Activated T-cell treated with anti-CD3 and anti-CD28 coated beads, Interleukin-2, amount 50 U/mL, for 24 hours (primary cell): ENCODE results near the gene SEC63.
"Not testable (repeated sequence)": the region's sequence is repeated elsewhere in the genome, so short reads cannot be mapped to it uniquely, and the experiment has no call there.

Experiments
- DNase-seq: peaks from one replicate; pipeline ENCODE4 v3.0.0-alpha.2; 2020
- H3K27ac Mint-ChIP-seq: 2 replicates; pipeline ENCODE4 v1.8.0; 2020; ENCODE audit warnings: mild to moderate bottlenecking, mixed read lengths
- H3K27me3 Mint-ChIP-seq: 2 replicates; pipeline ENCODE4 v1.8.0; 2020; ENCODE audit warnings: mixed read lengths
- H3K36me3 Mint-ChIP-seq: 2 replicates; pipeline ENCODE4 v1.8.0; 2020; ENCODE audit warnings: low read depth, mixed read lengths
- H3K4me1 Mint-ChIP-seq: 2 replicates; pipeline ENCODE4 v1.8.0; 2020; ENCODE audit warnings: low read depth, mixed read lengths
- H3K4me3 Mint-ChIP-seq: 2 replicates; pipeline ENCODE4 v1.8.0; 2020; ENCODE audit warnings: mild to moderate bottlenecking, moderate library complexity, mixed read lengths
- H3K9me3 Mint-ChIP-seq: 2 replicates; pipeline ENCODE4 v1.8.0; 2020; ENCODE audit warnings: mixed read lengths

The SEC63 gene, protein sequence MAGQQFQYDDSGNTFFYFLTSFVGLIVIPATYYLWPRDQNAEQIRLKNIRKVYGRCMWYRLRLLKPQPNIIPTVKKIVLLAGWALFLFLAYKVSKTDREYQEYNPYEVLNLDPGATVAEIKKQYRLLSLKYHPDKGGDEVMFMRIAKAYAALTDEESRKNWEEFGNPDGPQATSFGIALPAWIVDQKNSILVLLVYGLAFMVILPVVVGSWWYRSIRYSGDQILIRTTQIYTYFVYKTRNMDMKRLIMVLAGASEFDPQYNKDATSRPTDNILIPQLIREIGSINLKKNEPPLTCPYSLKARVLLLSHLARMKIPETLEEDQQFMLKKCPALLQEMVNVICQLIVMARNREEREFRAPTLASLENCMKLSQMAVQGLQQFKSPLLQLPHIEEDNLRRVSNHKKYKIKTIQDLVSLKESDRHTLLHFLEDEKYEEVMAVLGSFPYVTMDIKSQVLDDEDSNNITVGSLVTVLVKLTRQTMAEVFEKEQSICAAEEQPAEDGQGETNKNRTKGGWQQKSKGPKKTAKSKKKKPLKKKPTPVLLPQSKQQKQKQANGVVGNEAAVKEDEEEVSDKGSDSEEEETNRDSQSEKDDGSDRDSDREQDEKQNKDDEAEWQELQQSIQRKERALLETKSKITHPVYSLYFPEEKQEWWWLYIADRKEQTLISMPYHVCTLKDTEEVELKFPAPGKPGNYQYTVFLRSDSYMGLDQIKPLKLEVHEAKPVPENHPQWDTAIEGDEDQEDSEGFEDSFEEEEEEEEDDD

DNA sequence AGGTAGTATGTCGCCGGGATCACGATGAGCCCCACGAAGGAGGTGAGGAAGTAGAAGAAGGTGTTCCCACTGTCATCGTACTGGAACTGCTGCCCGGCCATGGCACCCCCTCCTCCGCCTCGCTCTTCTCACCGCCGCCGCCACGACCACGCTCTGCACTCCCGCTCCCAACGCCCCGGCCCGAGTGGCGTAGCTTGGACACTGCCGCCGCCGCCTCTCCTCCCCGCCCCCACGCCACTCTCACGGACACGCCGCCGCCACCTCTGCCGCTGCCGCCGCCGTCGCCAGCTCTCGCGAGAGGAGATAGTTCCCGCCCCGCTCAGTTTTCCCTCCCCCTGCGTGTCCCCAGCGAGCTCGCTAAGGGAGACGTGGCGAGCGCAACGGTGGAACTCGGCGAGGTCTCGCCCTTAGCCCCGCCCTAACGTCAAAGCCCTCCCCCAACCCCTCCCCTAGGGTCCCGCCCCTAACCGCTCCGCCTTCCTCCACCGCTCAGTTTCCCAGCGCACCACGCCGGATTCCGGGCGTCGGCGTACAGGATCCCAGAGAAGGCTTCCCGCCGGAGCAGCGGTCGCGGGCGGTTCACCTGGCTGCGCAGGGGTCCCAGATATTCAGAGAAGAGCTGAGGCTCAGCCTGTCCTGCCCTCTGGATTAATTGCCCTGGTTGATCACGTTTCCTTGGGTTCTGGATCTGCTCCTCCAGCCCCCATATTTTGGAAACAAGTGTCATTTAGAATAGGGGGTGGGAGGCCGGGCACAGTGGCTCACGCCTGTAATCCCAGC is at the start of gene SEC63:
SEC63 (minus strand) TSS at position 300 of the 780 bp plus-strand sequence; CDS start at position 101, 199 bp downstream.
- peak within 1 kb of the TSS; percentile 99 for H3K4me3 Mint-ChIP-seq
- no peaks in the 10 kb centered on the region for H3K27me3 Mint-ChIP-seq
- peak within 1 kb of the TSS; percentile 99 for H3K27ac Mint-ChIP-seq
- DNase-seq = peak; percentile 98
- peaks cover 32% of the 10 kb centered on the region for H3K36me3 Mint-ChIP-seq
- H3K9me3 Mint-ChIP-seq = no peaks in the 10 kb centered on the region
- H3K4me1 Mint-ChIP-seq = peaks cover 44% of the 10 kb centered on the region

GRCh38 chr6:108005961-108006360 is 48.0 kb upstream of the SEC63 start:
- no peaks in the 10 kb centered on the region for H3K4me1 Mint-ChIP-seq
- no peak overlapping the region for H3K27ac Mint-ChIP-seq
- no peak overlapping the region for H3K4me3 Mint-ChIP-seq
- DNase-seq = no peak
- peaks cover 3% of the 10 kb centered on the region for H3K27me3 Mint-ChIP-seq
- H3K36me3 Mint-ChIP-seq = peaks cover 5% of the 10 kb centered on the region
- peaks cover 10% of the 10 kb centered on the region for H3K9me3 Mint-ChIP-seq

DNA sequence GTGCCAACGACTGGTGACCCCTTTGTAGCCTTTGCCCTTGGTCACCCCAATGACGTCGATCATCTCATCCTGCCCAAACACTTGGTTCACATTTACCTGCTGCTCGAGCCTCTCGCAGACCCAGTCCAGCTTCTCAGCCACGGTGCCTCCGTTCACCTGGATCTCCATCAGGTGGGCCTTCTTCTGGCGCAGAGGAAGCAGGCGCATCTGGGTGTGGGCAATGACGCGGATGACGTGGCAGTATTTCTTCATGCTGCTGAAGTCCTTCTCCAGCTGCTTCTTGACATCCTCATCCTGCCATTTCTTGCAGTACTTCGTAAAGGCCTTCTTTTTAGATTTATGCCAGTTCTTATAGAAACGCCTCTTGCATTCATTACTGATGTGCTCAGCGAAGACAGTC is 46.9 kb upstream of the SEC63 start:
- Mint-ChIP-seq H3K36me3 (peaks cover 5% of the 10 kb centered on the region), H3K9me3 (peaks cover 10% of the 10 kb centered on the region), H3K4me3 (no peak overlapping the region)

GRCh38 chr6:108002365-108003221 is 44.6 kb upstream of the SEC63 start:
- Mint-ChIP-seq H3K4me1 (no peaks in the 10 kb centered on the region), H3K36me3 (no peaks in the 10 kb centered on the region), H3K4me3 (no peak overlapping the region), H3K27me3 (no peaks in the 10 kb centered on the region), H3K27ac (no peak overlapping the region), H3K9me3 (no peaks in the 10 kb centered on the region)
- DNase-seq = no peak

More for the DNA sequence above, 46.9 kb upstream of the SEC63 start:
- Mint-ChIP-seq H3K27ac (no peak overlapping the region), H3K4me1 (no peaks in the 10 kb centered on the region), H3K27me3 (peaks cover 3% of the 10 kb centered on the region)
- DNase-seq = no peak

DNA sequence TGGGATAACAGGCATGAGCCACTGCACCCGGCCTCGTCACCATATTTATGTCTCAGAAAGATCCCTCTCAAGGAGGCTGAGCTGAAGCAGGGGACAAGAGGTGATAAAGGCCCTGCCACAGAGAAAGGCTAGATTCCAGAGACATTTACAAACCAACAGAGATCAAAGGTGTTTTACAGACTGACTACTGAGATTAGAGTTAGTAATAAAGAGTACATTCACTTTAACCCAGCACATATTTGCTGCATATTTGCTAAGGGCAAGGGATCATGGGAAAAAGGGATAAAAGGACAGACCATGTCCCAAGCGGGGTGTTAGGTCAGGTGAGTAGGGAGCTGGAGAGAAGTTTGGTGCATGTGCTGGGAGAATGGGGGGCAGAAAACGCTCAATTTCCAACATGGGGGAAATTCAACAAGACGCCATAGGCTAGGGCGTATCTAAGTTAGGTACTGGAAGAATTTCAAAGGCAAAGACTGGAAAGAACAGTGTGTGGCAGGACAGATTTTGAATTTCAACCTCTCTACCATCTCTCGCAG is 43.8 kb upstream of the SEC63 start:
- Mint-ChIP-seq H3K4me3 (no peak overlapping the region), H3K27ac (no peak overlapping the region), H3K36me3 (no peaks in the 10 kb centered on the region), H3K27me3 (no peaks in the 10 kb centered on the region), H3K9me3 (no peaks in the 10 kb centered on the region), H3K4me1 (no peaks in the 10 kb centered on the region)
- DNase-seq = no peak

DNA sequence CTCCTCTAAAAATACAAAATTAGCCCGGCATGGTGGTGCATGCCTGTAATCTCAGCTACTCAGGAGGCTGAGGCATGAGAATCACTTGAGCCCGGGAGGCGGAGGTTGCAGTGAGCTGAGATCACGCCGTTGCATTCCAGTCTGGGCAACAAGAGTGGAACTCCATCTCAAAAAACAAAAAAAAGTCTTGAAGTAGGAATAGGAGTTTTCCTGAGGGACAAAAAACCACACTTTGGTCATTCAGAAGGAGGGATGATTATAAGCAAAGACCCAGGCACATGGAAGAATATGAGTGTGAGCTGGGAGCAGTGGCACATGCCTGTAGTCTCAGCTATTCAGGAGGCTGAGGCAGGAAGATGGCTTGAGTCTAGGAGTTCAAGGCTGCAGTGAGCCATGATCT is 42.3 kb upstream of the SEC63 start:
- H3K27me3 Mint-ChIP-seq, H3K27ac Mint-ChIP-seq, H3K36me3 Mint-ChIP-seq, DNase-seq, H3K4me3 Mint-ChIP-seq, H3K4me1 Mint-ChIP-seq, H3K9me3 Mint-ChIP-seq: not testable (repeated sequence)

- Mint-ChIP-seq H3K27me3 (no peaks in the 10 kb centered on the region), H3K4me3 (no peak overlapping the region), H3K36me3 (no peaks in the 10 kb centered on the region), H3K4me1 (no peaks in the 10 kb centered on the region), H3K9me3 (no peaks in the 10 kb centered on the region), H3K27ac (no peak overlapping the region)
- DNase-seq = no peak
Observed at GRCh38 chr6:107999341-107999740, 41.3 kb upstream of the SEC63 start.

GRCh38 chr6:107991772-107992550 is 34.0 kb upstream of the SEC63 start:
- peaks cover 2% of the 10 kb centered on the region for H3K4me1 Mint-ChIP-seq
- H3K4me3 Mint-ChIP-seq = no peak overlapping the region
- no peak for DNase-seq
- no peaks in the 10 kb centered on the region for H3K9me3 Mint-ChIP-seq
- H3K27me3 Mint-ChIP-seq = no peaks in the 10 kb centered on the region
- no peaks in the 10 kb centered on the region for H3K36me3 Mint-ChIP-seq
- H3K27ac Mint-ChIP-seq = no peak overlapping the region

GRCh38 chr6:107991061-107991460 is 33.1 kb upstream of the SEC63 start:
- Mint-ChIP-seq H3K4me3 (no peak overlapping the region), H3K27ac (no peak overlapping the region), H3K36me3 (no peaks in the 10 kb centered on the region), H3K27me3 (no peaks in the 10 kb centered on the region), H3K9me3 (no peaks in the 10 kb centered on the region), H3K4me1 (peaks cover 2% of the 10 kb centered on the region)
- no peak for DNase-seq

DNA sequence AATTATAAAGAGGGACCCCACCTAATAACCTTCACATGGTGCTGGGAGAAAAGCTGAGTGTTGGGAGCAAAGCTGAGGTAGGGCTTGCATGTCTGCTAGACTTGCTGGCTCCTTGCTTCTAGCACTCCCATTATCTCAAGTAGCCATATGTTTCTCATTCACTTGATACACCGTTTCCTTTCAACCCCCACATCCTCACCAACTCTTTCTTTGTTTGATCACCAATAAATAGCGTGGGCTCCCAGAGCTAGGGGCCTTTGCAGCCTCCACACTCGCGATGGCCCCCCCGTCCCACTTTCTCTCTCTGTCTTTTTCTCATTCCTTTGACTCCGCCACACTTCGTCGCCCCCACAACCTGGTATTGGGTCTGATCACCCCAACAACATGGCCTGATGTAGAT is 32.6 kb upstream of the SEC63 start:
- H3K36me3 Mint-ChIP-seq, H3K9me3 Mint-ChIP-seq, DNase-seq, H3K4me3 Mint-ChIP-seq, H3K4me1 Mint-ChIP-seq, H3K27ac Mint-ChIP-seq, H3K27me3 Mint-ChIP-seq: not testable (repeated sequence)

DNA sequence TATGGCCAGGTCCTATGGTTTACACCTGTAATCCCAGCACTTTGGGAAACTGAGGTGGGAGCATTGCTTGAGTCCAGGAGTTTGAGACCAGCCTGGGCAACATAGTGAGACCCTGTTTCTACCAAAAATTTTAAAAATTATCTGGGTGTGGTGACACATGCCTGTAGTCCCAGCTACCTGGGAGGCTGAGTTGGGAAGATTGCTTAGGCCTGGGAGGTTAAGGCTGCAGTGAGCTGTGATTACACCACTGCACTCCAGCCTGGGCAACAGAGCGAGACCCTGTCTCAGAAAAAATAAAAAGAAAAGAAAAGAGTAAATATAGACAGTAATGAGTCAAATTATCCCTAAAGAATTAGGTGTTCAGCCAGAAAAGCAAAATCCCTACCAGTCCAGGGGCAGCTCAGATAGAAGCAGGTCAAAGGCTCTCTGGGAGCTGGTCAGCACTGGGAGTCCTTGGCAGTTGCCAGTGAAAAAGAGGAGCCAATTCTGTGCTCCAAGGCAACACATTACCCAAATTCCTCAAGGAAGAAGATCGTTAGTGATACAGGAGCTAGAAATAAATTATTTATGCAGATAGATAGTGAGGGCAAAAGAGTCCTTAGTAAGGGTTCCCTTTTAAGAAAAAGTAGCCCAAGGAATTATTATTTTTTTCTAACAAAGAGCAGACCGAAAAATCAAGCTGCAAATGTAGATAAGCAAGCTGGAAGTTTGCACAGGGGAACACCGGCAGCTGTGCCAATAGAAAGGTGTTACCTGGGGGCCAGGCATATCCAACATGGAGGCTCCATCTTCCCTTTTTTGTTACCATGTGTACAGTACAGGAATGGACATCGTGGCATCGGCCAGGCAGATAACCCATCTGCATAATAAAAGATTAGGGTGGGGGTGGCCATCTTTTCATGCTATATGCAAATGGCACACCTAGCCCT is 31.4 kb upstream of the SEC63 start:
- no peak overlapping the region for H3K27ac Mint-ChIP-seq
- H3K4me3 Mint-ChIP-seq = no peak overlapping the region
- H3K36me3 Mint-ChIP-seq = no peaks in the 10 kb centered on the region
- no peak for DNase-seq
- no peaks in the 10 kb centered on the region for H3K9me3 Mint-ChIP-seq
- H3K4me1 Mint-ChIP-seq = peaks cover 2% of the 10 kb centered on the region
- no peaks in the 10 kb centered on the region for H3K27me3 Mint-ChIP-seq

GRCh38 chr6:107988570-107988969 is 30.6 kb upstream of the SEC63 start:
- Mint-ChIP-seq H3K4me1 (peaks cover 2% of the 10 kb centered on the region), H3K27me3 (no peaks in the 10 kb centered on the region), H3K27ac (no peak overlapping the region)

More at GRCh38 chr6:107988570-107988969, 30.6 kb upstream of the SEC63 start:
- H3K36me3 Mint-ChIP-seq = no peaks in the 10 kb centered on the region
- no peak overlapping the region for H3K4me3 Mint-ChIP-seq
- no peak for DNase-seq
- H3K9me3 Mint-ChIP-seq = no peaks in the 10 kb centered on the region
